ENCODE results near the gene COG8.
"Not testable (repeated sequence)": the region's sequence is repeated elsewhere in the genome, so short reads cannot be mapped to it uniquely, and the experiment has no call there.

COG8 gene

DNA sequence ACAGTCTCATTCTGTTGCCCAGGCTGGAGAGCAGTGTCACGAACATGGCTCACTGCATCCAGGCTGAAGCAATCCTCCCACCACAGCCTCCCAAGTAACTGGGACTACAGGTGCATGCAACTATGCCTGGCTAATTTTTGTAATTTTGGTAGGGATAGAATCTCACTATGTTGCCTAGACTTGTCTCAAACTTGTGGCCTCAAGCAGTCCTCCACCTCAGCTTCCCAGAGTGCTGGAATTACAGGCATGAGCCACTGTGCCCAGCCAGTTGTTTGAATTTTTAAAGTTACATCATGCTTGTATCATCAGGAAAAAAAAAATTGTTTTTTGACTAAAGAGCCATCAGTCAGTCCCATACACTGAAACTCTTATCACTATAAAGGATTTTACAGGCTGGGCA lies 45.3 kb downstream of the COG8 start:
- no peaks in the 10 kb centered on the region for H3K36me3 ChIP-seq (ENCODE audit: control insufficient read depth in 4 of 4, insufficient read depth in 4 of 4, low read length in 3 of 4)
- DNase-seq = no peak
- CTCF ChIA-PET = no interaction called here
- WGBS (ENCODE audit: insufficient coverage) = 100% methylated on average over 1 of the region's 1 CpG
- POLR2A ChIA-PET = no interaction called here
- no peaks in the 10 kb centered on the region for H3K27me3 ChIP-seq (replicated peaks in 2 of 5; ENCODE audit: control insufficient read depth in 4 of 5, insufficient read depth in 5 of 5, low read length in 4 of 5)
- no peak overlapping the region for H3K4me3 ChIP-seq (ENCODE audit: control insufficient read depth in 1 of 7, extremely low read depth in 1 of 7, insufficient read depth in 4 of 7, low read depth in 2 of 7, low read length in 6 of 7)
- no peaks in the 10 kb centered on the region for H3K9me3 ChIP-seq (ENCODE audit: control extremely low read depth in 1 of 5, control insufficient read depth in 4 of 5, insufficient read depth in 2 of 5, low read depth in 1 of 5, low read length in 4 of 5)
- no peaks in the 10 kb centered on the region for H3K4me1 ChIP-seq (ENCODE audit: control extremely low read depth in 1 of 4, control insufficient read depth in 4 of 4, insufficient read depth in 4 of 4, low read length in 3 of 4)
- no peak overlapping the region for H3K27ac ChIP-seq (ENCODE audit: insufficient read depth in 1 of 2, low read depth in 1 of 2, low read length in 2 of 2, poor library complexity in 1 of 2, severe bottlenecking in 2 of 2)

DNA sequence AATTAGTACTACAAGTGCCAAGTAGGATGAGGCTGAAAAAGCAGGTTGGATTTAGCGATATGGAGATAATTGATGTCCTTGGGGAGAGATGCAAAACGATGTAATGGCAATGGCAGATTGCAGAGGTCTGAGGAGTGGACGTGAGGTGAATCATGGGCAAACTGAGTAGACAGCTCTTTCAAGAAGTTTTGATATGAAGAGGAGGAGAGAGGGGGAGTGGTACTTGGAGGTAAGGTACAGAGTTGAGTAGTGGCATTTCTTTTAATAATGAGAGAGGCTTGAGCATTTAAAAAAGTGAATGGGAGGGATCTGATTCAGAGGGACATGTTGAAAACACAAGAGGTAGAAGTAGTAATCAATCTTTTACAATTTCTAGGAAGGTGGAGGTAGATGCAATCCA lies 46.0 kb downstream of the COG8 start:
- CTCF ChIA-PET = no interaction called here

DNA sequence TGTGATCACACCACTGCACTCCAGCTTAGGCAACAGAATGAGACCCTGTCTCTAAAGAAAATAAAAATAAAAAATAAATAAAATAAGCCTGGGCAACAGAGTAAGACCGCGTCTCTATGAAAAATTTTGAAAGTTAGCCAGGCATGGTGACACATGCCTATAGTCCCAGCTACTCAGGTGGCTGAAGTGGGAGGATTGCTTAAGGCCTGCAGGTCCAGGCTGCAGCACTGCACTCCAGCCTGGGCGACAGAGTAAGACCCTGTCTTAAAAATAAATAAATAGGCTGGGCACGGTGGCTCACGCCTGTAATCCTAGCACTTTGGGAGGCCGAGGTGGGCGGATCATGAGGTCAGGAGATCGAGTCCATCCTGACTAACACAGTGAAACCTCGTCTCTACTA lies 47.7 kb downstream of the COG8 start:
- WGBS (ENCODE audit: insufficient coverage) = 98% methylated on average over 9 of the region's 9 CpGs
- H3K27ac ChIP-seq (ENCODE audit: insufficient read depth in 1 of 2, low read depth in 1 of 2, low read length in 2 of 2, poor library complexity in 1 of 2, severe bottlenecking in 2 of 2); H3K9me3 ChIP-seq (ENCODE audit: control extremely low read depth in 1 of 5, control insufficient read depth in 4 of 5, insufficient read depth in 2 of 5, low read depth in 1 of 5, low read length in 4 of 5); H3K4me3 ChIP-seq (ENCODE audit: control insufficient read depth in 1 of 7, extremely low read depth in 1 of 7, insufficient read depth in 4 of 7, low read depth in 2 of 7, low read length in 6 of 7); POLR2A ChIA-PET; H3K27me3 ChIP-seq (replicated peaks in 2 of 5; ENCODE audit: control insufficient read depth in 4 of 5, insufficient read depth in 5 of 5, low read length in 4 of 5); H3K4me1 ChIP-seq (ENCODE audit: control extremely low read depth in 1 of 4, control insufficient read depth in 4 of 4, insufficient read depth in 4 of 4, low read length in 3 of 4); H3K36me3 ChIP-seq (ENCODE audit: control insufficient read depth in 4 of 4, insufficient read depth in 4 of 4, low read length in 3 of 4); DNase-seq: not testable (repeated sequence)
- CTCF ChIA-PET = interaction anchor here (1.6 kb wide), 1 partner anchor 9 kb away, joined by 3 read pairs; no protein-coding TSS in a partner anchor

More for the DNA sequence above, 46.0 kb downstream of the COG8 start:
- no peaks in the 10 kb centered on the region for H3K36me3 ChIP-seq (ENCODE audit: control insufficient read depth in 4 of 4, insufficient read depth in 4 of 4, low read length in 3 of 4)
- H3K4me3 ChIP-seq (ENCODE audit: control insufficient read depth in 1 of 7, extremely low read depth in 1 of 7, insufficient read depth in 4 of 7, low read depth in 2 of 7, low read length in 6 of 7) = no peak overlapping the region
- no peak for DNase-seq
- no peaks in the 10 kb centered on the region for H3K9me3 ChIP-seq (ENCODE audit: control extremely low read depth in 1 of 5, control insufficient read depth in 4 of 5, insufficient read depth in 2 of 5, low read depth in 1 of 5, low read length in 4 of 5)
- no peaks in the 10 kb centered on the region for H3K27me3 ChIP-seq (replicated peaks in 2 of 5; ENCODE audit: control insufficient read depth in 4 of 5, insufficient read depth in 5 of 5, low read length in 4 of 5)
- WGBS (ENCODE audit: insufficient coverage) = 93% methylated on average over 3 of the region's 3 CpGs
- H3K4me1 ChIP-seq (ENCODE audit: control extremely low read depth in 1 of 4, control insufficient read depth in 4 of 4, insufficient read depth in 4 of 4, low read length in 3 of 4) = no peaks in the 10 kb centered on the region
- no peak overlapping the region for H3K27ac ChIP-seq (ENCODE audit: insufficient read depth in 1 of 2, low read depth in 1 of 2, low read length in 2 of 2, poor library complexity in 1 of 2, severe bottlenecking in 2 of 2)
- POLR2A ChIA-PET = no interaction called here

DNA sequence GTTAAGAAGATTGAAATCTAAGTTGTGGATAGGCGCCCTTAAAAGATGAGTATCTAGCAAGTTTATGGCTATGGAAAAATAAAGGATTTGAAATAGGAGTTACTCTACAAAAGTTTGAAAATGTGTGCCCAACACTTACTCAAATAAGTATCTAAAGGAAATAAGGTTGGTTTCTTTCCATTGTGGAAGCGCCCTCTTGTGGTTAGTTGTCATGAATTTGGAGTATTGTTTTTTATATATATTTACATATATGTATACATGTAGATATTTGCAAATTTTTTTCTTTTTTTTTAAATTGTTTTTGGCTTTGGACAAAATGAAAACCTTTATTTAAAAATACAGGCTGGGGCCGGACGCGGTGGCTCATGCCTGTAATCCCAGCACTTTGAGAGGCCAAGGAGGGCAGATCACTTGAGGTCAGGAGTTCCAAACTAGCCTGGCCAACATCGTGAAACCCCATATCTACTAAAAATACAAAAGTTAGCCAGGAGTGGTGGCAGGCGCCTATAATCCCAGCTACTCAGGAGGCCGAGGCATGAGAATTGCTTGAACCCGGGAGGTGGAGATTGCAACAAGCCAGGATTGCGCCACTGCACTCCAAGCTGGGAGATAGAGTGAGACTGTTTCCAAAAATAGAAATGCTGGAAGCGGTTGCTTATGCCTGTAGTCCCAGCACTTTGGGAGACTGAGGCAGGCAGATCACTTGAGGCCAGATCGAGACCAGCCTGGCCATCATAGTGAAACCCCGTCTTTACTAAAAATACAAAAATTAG lies 52.2 kb downstream of the COG8 start:
- no peaks in the 10 kb centered on the region for H3K9me3 ChIP-seq (ENCODE audit: control extremely low read depth in 1 of 5, control insufficient read depth in 4 of 5, insufficient read depth in 2 of 5, low read depth in 1 of 5, low read length in 4 of 5)
- no peaks in the 10 kb centered on the region for H3K36me3 ChIP-seq (ENCODE audit: control insufficient read depth in 4 of 4, insufficient read depth in 4 of 4, low read length in 3 of 4)
- no peaks in the 10 kb centered on the region for H3K27me3 ChIP-seq (replicated peaks in 2 of 5; ENCODE audit: control insufficient read depth in 4 of 5, insufficient read depth in 5 of 5, low read length in 4 of 5)
- H3K4me3 ChIP-seq (ENCODE audit: control insufficient read depth in 1 of 7, extremely low read depth in 1 of 7, insufficient read depth in 4 of 7, low read depth in 2 of 7, low read length in 6 of 7) = no peak overlapping the region
- POLR2A ChIA-PET = interaction anchor here (1.0 kb wide), 1 partner anchor 137 kb away, joined by 5 read pairs; no protein-coding TSS in a partner anchor
- WGBS (ENCODE audit: insufficient coverage) = 85% methylated on average over 6 of the region's 13 CpGs
- peak; percentile 73 to 85 (median 79) for DNase-seq
- no peak overlapping the region for H3K27ac ChIP-seq (ENCODE audit: insufficient read depth in 1 of 2, low read depth in 1 of 2, low read length in 2 of 2, poor library complexity in 1 of 2, severe bottlenecking in 2 of 2)
- CTCF ChIA-PET = interaction anchor here (0.9 to 9.2 kb wide), 7 partner anchors 13 to 148 kb away, joined by 3 to 155 read pairs (median 9); no protein-coding TSS in a partner anchor
- no peaks in the 10 kb centered on the region for H3K4me1 ChIP-seq (ENCODE audit: control extremely low read depth in 1 of 4, control insufficient read depth in 4 of 4, insufficient read depth in 4 of 4, low read length in 3 of 4)

DNA sequence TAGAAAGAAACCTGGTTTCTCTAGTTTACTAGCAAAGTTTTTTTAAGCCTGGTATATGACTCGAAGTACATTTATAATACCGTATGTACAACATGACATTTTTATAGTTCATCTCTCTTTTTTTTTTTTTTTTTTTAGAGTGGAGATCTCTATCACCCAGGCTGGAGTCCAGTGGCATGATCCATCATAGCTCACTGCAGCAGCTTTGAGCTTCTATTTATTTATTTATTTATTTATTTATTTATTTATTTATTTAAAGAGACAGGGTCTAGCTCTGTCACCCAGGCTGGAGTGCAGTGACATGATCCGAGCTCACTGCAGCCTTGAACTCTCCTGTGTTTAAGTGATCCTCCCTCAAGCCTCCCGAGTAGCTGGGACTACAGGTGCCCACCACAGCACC lies 54.1 kb downstream of the COG8 start:
- POLR2A ChIA-PET = no interaction called here

DNA sequence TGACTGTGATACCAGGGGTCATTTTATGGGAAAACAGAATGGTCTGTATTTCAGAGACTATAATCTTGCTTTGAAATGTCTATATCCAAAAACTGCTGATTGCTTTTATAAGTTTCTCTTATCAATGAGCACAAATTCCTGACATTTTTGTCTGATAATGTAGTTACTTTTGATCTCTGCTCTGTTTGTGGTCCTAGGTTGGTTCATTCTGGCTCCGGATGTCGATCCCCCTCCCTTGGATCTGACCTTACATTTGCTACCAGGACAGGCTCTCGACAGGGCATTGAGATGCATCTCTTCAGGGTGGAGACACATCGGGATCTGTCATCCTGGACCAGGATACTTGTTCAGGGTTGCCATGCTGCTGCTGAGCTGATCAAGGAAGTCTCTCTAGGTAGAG lies 55.5 kb downstream of the COG8 start:
- H3K36me3 ChIP-seq (ENCODE audit: control insufficient read depth in 4 of 4, insufficient read depth in 4 of 4, low read length in 3 of 4) = no peaks in the 10 kb centered on the region
- POLR2A ChIA-PET = no interaction called here
- CTCF ChIA-PET = interaction anchor here (1.4 to 9.2 kb wide), 4 partner anchors 8 to 172 kb away, joined by 3 to 155 read pairs (median 4); no protein-coding TSS in a partner anchor
- no peaks in the 10 kb centered on the region for H3K9me3 ChIP-seq (ENCODE audit: control extremely low read depth in 1 of 5, control insufficient read depth in 4 of 5, insufficient read depth in 2 of 5, low read depth in 1 of 5, low read length in 4 of 5)
- H3K4me3 ChIP-seq (ENCODE audit: control insufficient read depth in 1 of 7, extremely low read depth in 1 of 7, insufficient read depth in 4 of 7, low read depth in 2 of 7, low read length in 6 of 7) = no peak overlapping the region
- no peak for DNase-seq
- WGBS (ENCODE audit: insufficient coverage) = 100% methylated on average over 2 of the region's 4 CpGs
- H3K4me1 ChIP-seq (ENCODE audit: control extremely low read depth in 1 of 4, control insufficient read depth in 4 of 4, insufficient read depth in 4 of 4, low read length in 3 of 4) = no peaks in the 10 kb centered on the region
- no peaks in the 10 kb centered on the region for H3K27me3 ChIP-seq (replicated peaks in 2 of 5; ENCODE audit: control insufficient read depth in 4 of 5, insufficient read depth in 5 of 5, low read length in 4 of 5)
- H3K27ac ChIP-seq (ENCODE audit: insufficient read depth in 1 of 2, low read depth in 1 of 2, low read length in 2 of 2, poor library complexity in 1 of 2, severe bottlenecking in 2 of 2) = no peak overlapping the region

More for the DNA sequence above, 54.1 kb downstream of the COG8 start:
- H3K4me1 ChIP-seq (ENCODE audit: control extremely low read depth in 1 of 4, control insufficient read depth in 4 of 4, insufficient read depth in 4 of 4, low read length in 3 of 4) = no peaks in the 10 kb centered on the region
- no peaks in the 10 kb centered on the region for H3K36me3 ChIP-seq (ENCODE audit: control insufficient read depth in 4 of 4, insufficient read depth in 4 of 4, low read length in 3 of 4)
- CTCF ChIA-PET = interaction anchor here (0.7 to 9.2 kb wide), 15 partner anchors 9 to 336 kb away, joined by 3 to 155 read pairs (median 4); no protein-coding TSS in a partner anchor
- no peaks in the 10 kb centered on the region for H3K27me3 ChIP-seq (replicated peaks in 2 of 5; ENCODE audit: control insufficient read depth in 4 of 5, insufficient read depth in 5 of 5, low read length in 4 of 5)
- DNase-seq = no peak
- H3K4me3 ChIP-seq (ENCODE audit: control insufficient read depth in 1 of 7, extremely low read depth in 1 of 7, insufficient read depth in 4 of 7, low read depth in 2 of 7, low read length in 6 of 7) = no peak overlapping the region
- no CpG with 5 or more reads among the region's 4 CpGs for WGBS (ENCODE audit: insufficient coverage)
- H3K27ac ChIP-seq (ENCODE audit: insufficient read depth in 1 of 2, low read depth in 1 of 2, low read length in 2 of 2, poor library complexity in 1 of 2, severe bottlenecking in 2 of 2) = no peak overlapping the region
- H3K9me3 ChIP-seq (ENCODE audit: control extremely low read depth in 1 of 5, control insufficient read depth in 4 of 5, insufficient read depth in 2 of 5, low read depth in 1 of 5, low read length in 4 of 5) = no peaks in the 10 kb centered on the region

DNA sequence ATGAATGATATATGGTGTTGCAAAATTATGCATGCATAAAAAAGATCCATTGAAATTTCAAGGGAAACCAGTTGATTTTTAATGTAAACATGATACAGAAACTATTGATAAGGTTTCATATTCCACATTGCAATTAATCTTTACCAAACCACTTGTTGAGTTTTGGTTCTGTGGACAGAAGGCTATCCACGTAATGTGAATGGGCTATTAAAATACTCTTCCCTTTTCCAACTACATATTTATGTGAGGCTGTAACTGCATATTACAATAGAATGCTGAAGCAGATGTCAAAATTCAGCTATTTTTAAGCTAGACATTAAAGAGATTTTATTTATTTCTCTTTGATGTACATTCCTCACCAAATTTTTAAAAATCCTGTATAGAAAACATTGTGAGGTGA lies 62.0 kb downstream of the COG8 start:
- no peak for DNase-seq
- ChIA-PET POLR2A (no interaction called here), CTCF (interaction anchor here (2.1 kb wide), 1 partner anchor 124 kb away, joined by 5 read pairs; no protein-coding TSS in a partner anchor)
- no peaks in the 10 kb centered on the region for H3K9me3 ChIP-seq (ENCODE audit: control extremely low read depth in 1 of 5, control insufficient read depth in 4 of 5, insufficient read depth in 2 of 5, low read depth in 1 of 5, low read length in 4 of 5)
- no peak overlapping the region for H3K4me3 ChIP-seq (ENCODE audit: control insufficient read depth in 1 of 7, extremely low read depth in 1 of 7, insufficient read depth in 4 of 7, low read depth in 2 of 7, low read length in 6 of 7)
- no peaks in the 10 kb centered on the region for H3K36me3 ChIP-seq (ENCODE audit: control insufficient read depth in 4 of 4, insufficient read depth in 4 of 4, low read length in 3 of 4)
- H3K27me3 ChIP-seq (replicated peaks in 2 of 5; ENCODE audit: control insufficient read depth in 4 of 5, insufficient read depth in 5 of 5, low read length in 4 of 5) = no peaks in the 10 kb centered on the region
- no peak overlapping the region for H3K27ac ChIP-seq (ENCODE audit: insufficient read depth in 1 of 2, low read depth in 1 of 2, low read length in 2 of 2, poor library complexity in 1 of 2, severe bottlenecking in 2 of 2)
- no peaks in the 10 kb centered on the region for H3K4me1 ChIP-seq (ENCODE audit: control extremely low read depth in 1 of 4, control insufficient read depth in 4 of 4, insufficient read depth in 4 of 4, low read length in 3 of 4)
- no CpG with 5 or more reads among the region's 1 CpG for WGBS (ENCODE audit: insufficient coverage)

Data from common myeloid progenitor, CD34-positive (primary cell).